ENCODE measurements around the gene ITGB8.
"Not testable (repeated sequence)": the region's sequence is repeated elsewhere in the genome, so short reads cannot be mapped to it uniquely, and the experiment has no call there.

The ITGB8 gene

GRCh38 chr7:20293336-20293735 is 37.4 kb upstream of the ITGB8 start:
- H3K27ac ChIP-seq = no peak overlapping the region
- H3K36me3 ChIP-seq (ENCODE audit: insufficient read depth, low read length) = no peaks in the 10 kb centered on the region
- H3K9me3 ChIP-seq (ENCODE audit: low read depth, low read length) = no peaks in the 10 kb centered on the region
- no peak for DNase-seq (ENCODE audit: low read depth, low spot score)
- H3K9ac ChIP-seq (ENCODE audit: insufficient read length) = no peak overlapping the region
- TF ChIP-seq FOXP2 (optimal IDR thresholded peaks at IDR 0.05; ENCODE audit: control extremely low read depth, extremely low read length, insufficient read depth) (no peak), EZH2 (IDR thresholded peaks at IDR 0.05) (no peak), POLR2AphosphoS5 (IDR thresholded peaks at IDR 0.05; ENCODE audit: borderline replicate concordance, low read depth, low read length) (no peak)
- H3K4me3 ChIP-seq = no peak overlapping the region

- no peak overlapping the region for H3K4me3 ChIP-seq
- no peaks in the 10 kb centered on the region for H3K9me3 ChIP-seq (ENCODE audit: low read depth, low read length)
- no peak overlapping the region for H3K9ac ChIP-seq (ENCODE audit: insufficient read length)
- no peak overlapping the region for H3K27ac ChIP-seq
- TF ChIP-seq FOXP2 (optimal IDR thresholded peaks at IDR 0.05; ENCODE audit: control extremely low read depth, extremely low read length, insufficient read depth) = no peak
- no peak for TF ChIP-seq POLR2AphosphoS5 (IDR thresholded peaks at IDR 0.05; ENCODE audit: borderline replicate concordance, low read depth, low read length)
- no peak for TF ChIP-seq EZH2 (IDR thresholded peaks at IDR 0.05)
- no peaks in the 10 kb centered on the region for H3K36me3 ChIP-seq (ENCODE audit: insufficient read depth, low read length)
- DNase-seq (ENCODE audit: low read depth, low spot score) = no peak
Measured at GRCh38 chr7:20296444-20296843, 34.3 kb upstream of the ITGB8 start.

DNA sequence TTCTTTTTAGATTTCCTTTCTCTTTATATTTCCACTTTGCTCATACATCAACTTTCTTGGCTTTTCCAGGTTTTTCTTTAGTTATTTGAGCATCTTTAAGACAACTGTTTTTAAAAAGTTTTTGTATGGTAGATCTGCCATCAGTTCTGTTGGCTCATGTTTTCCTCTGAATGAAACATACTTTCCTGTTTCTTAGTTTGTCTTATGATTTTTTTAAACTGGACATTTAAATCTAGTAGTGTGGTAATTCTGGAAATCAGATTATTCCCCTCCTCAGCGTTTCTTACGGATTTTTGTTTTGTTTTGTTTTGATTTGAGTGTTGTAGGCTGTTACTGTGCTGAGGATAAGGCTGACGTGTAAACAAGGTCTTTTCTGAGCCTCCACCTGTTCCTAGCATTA is 33.8 kb upstream of the ITGB8 start:
- no peak for TF ChIP-seq FOXP2 (optimal IDR thresholded peaks at IDR 0.05; ENCODE audit: control extremely low read depth, extremely low read length, insufficient read depth)
- TF ChIP-seq POLR2AphosphoS5 (IDR thresholded peaks at IDR 0.05; ENCODE audit: borderline replicate concordance, low read depth, low read length) = no peak
- no peak for TF ChIP-seq EZH2 (IDR thresholded peaks at IDR 0.05)
- Histone ChIP-seq H3K4me3 (no peak overlapping the region), H3K36me3 (ENCODE audit: insufficient read depth, low read length) (no peaks in the 10 kb centered on the region), H3K9me3 (ENCODE audit: low read depth, low read length) (no peaks in the 10 kb centered on the region), H3K27ac (no peak overlapping the region), H3K9ac (ENCODE audit: insufficient read length) (no peak overlapping the region)
- no peak for DNase-seq (ENCODE audit: low read depth, low spot score)

- DNase-seq (ENCODE audit: low read depth, low spot score) = no peak
- H3K9ac ChIP-seq (ENCODE audit: insufficient read length) = no peak overlapping the region
Measured at GRCh38 chr7:20298486-20298901, 32.2 kb upstream of the ITGB8 start.

DNA sequence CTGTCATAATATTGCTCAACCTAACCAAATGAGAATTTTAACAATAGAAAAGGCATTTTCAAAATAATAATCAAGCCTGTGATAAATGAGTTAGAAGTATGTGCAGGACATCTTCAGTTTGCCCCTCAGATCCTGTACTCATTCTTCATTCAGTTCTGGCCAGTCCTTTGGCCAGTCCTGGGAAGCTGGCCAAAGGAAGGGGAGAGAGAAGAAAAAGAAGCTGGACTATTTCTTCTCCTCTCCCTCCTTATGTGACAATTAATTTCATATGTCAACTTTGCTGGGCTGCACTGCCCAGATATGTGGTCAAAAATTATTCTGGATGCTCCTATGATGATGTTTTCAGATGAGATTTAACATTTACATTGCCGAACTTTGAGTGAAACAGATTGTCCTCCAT is 31.6 kb upstream of the ITGB8 start:
- DNase-seq (ENCODE audit: low read depth, low spot score) = no peak
- Histone ChIP-seq H3K27ac (no peak overlapping the region), H3K36me3 (ENCODE audit: insufficient read depth, low read length) (no peaks in the 10 kb centered on the region), H3K9me3 (ENCODE audit: low read depth, low read length) (no peaks in the 10 kb centered on the region), H3K9ac (ENCODE audit: insufficient read length) (no peak overlapping the region), H3K4me3 (no peak overlapping the region)
- TF ChIP-seq FOXP2 (optimal IDR thresholded peaks at IDR 0.05; ENCODE audit: control extremely low read depth, extremely low read length, insufficient read depth) (no peak), EZH2 (IDR thresholded peaks at IDR 0.05) (no peak), POLR2AphosphoS5 (IDR thresholded peaks at IDR 0.05; ENCODE audit: borderline replicate concordance, low read depth, low read length) (no peak)

More at GRCh38 chr7:20298486-20298901, 32.2 kb upstream of the ITGB8 start:
- H3K36me3 ChIP-seq (ENCODE audit: insufficient read depth, low read length) = no peaks in the 10 kb centered on the region
- H3K9me3 ChIP-seq (ENCODE audit: low read depth, low read length) = no peaks in the 10 kb centered on the region
- no peak overlapping the region for H3K27ac ChIP-seq
- no peak overlapping the region for H3K4me3 ChIP-seq
- TF ChIP-seq POLR2AphosphoS5 (IDR thresholded peaks at IDR 0.05; ENCODE audit: borderline replicate concordance, low read depth, low read length) (no peak), EZH2 (IDR thresholded peaks at IDR 0.05) (no peak), FOXP2 (optimal IDR thresholded peaks at IDR 0.05; ENCODE audit: control extremely low read depth, extremely low read length, insufficient read depth) (no peak)

DNA sequence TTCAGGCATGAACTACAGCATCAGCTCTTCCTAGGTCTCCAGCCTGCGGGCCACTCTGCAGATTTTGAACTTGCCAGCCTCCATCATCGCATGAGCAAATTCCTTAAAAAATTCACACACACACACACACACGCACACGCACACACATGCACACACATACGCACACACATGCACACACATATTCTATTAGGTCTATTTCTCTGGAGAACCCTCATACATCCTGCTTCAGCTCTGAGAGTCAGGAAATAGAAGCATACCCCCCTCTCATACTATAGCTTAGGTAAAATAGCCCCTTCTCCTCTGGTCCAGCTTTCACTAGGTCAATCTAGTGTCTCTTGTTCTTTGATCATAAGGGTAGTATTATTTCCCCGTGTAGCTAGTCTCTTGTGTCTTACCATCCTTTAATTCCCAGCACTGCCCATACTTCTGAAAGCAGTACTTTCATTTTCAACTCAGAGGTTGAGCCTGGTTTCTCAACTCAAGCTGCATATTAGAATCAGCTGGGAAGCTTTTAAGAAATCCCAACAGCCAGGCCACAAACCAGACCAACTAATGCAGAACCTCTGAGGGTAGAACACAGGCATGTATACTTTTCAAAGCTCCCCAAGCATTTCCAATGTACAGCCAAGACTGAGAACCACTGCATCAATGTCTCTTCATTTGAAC is 30.9 kb upstream of the ITGB8 start:
- H3K9ac ChIP-seq (ENCODE audit: insufficient read length) = no peak overlapping the region
- no peaks in the 10 kb centered on the region for H3K9me3 ChIP-seq (ENCODE audit: low read depth, low read length)
- DNase-seq (ENCODE audit: low read depth, low spot score) = no peak
- no peaks in the 10 kb centered on the region for H3K36me3 ChIP-seq (ENCODE audit: insufficient read depth, low read length)
- no peak overlapping the region for H3K27ac ChIP-seq
- H3K4me3 ChIP-seq = no peak overlapping the region
- no peak for TF ChIP-seq POLR2AphosphoS5 (IDR thresholded peaks at IDR 0.05; ENCODE audit: borderline replicate concordance, low read depth, low read length)
- TF ChIP-seq FOXP2 (optimal IDR thresholded peaks at IDR 0.05; ENCODE audit: control extremely low read depth, extremely low read length, insufficient read depth) = no peak
- TF ChIP-seq EZH2 (IDR thresholded peaks at IDR 0.05) = no peak

DNA sequence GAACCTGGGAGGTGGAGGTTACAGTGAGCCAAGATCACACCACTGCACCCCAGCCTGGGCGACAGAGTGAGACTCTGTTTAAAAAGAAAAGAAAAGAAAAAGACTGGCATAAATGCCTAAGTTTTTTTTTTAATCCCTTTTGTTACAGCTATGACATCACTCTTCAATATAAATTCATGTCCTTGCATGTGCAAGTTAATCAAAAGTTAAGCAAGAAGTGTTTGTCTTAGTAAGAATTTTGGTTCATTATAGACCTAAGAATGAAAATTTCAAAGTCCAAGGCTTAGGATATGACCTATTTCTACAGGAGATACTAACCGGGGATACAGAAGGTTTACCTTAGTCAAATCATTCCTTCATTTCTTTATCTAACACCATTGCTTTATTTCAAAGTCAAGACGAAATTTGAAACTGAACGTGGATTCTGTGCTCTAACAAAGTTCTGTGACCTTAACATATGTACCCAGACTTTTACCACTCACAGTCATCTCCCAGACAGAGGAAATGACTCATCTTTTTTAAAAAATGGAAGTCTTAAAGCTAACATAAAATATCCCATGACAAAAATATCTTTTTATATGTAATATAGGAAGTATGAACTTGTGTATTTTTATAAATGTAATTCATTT is 29.3 kb upstream of the ITGB8 start:
- no peak overlapping the region for H3K27ac ChIP-seq
- no peak overlapping the region for H3K9ac ChIP-seq (ENCODE audit: insufficient read length)
- no peaks in the 10 kb centered on the region for H3K36me3 ChIP-seq (ENCODE audit: insufficient read depth, low read length)
- no peak for DNase-seq (ENCODE audit: low read depth, low spot score)
- no peak overlapping the region for H3K4me3 ChIP-seq
- no peaks in the 10 kb centered on the region for H3K9me3 ChIP-seq (ENCODE audit: low read depth, low read length)
- no peak for TF ChIP-seq EZH2 (IDR thresholded peaks at IDR 0.05)
- no peak for TF ChIP-seq POLR2AphosphoS5 (IDR thresholded peaks at IDR 0.05; ENCODE audit: borderline replicate concordance, low read depth, low read length)
- no peak for TF ChIP-seq FOXP2 (optimal IDR thresholded peaks at IDR 0.05; ENCODE audit: control extremely low read depth, extremely low read length, insufficient read depth)

GRCh38 chr7:20302300-20302699 is 28.4 kb upstream of the ITGB8 start:
- H3K27ac ChIP-seq; H3K36me3 ChIP-seq (ENCODE audit: insufficient read depth, low read length); DNase-seq (ENCODE audit: low read depth, low spot score); H3K9me3 ChIP-seq (ENCODE audit: low read depth, low read length); H3K4me3 ChIP-seq; H3K9ac ChIP-seq (ENCODE audit: insufficient read length): not testable (repeated sequence)

- Histone ChIP-seq H3K36me3 (ENCODE audit: insufficient read depth, low read length) (no peaks in the 10 kb centered on the region), H3K9ac (ENCODE audit: insufficient read length) (no peak overlapping the region), H3K4me3 (no peak overlapping the region), H3K9me3 (ENCODE audit: low read depth, low read length) (no peaks in the 10 kb centered on the region), H3K27ac (no peak overlapping the region)
- TF ChIP-seq POLR2AphosphoS5 (IDR thresholded peaks at IDR 0.05; ENCODE audit: borderline replicate concordance, low read depth, low read length) (no peak), EZH2 (IDR thresholded peaks at IDR 0.05) (no peak), FOXP2 (optimal IDR thresholded peaks at IDR 0.05; ENCODE audit: control extremely low read depth, extremely low read length, insufficient read depth) (no peak)
- DNase-seq (ENCODE audit: low read depth, low spot score) = no peak
Measured at GRCh38 chr7:20302891-20303290, 27.8 kb upstream of the ITGB8 start.

Data from SK-N-MC (cell line).